IMR-90 (cell line): Measurements from ENCODE around the gene VASH1. TPM values are rescaled to one million over a fixed set of nuclear protein-coding genes. Genes with fewer than 3 reads are reported as not detected.
"Not testable (repeated sequence)": the region's sequence is repeated elsewhere in the genome, so short reads cannot be mapped to it uniquely, and the experiment has no call there.

ENCODE experiments used
- ATAC-seq: fragments of 200-7000 bp; cut with Tn5 transposase; 2 replicates; pipeline ENCODE4 v1.9.1; 2020; ENCODE audit warnings: low read depth, mild to moderate bottlenecking, moderate library complexity
- BruUV-seq: library from RNA; stranded (reverse); fragments of 400-500 nt; replicated peaks from 2 replicates; lab custom pipeline; 2021; lab: Mats Ljungman, UMichigan
- CTCF ChIA-PET: fragments of 300-600 bp; formaldehyde crosslinking; extraction: SDS; loops from one replicate; lab custom pipeline; 2021; ENCODE audit warnings: antibody characterized with exemption; lab: Yijun Ruan, JAX
- POLR2A ChIA-PET: fragments of 300-600 bp; sonication (Branson Sonifier 250); formaldehyde crosslinking; loops from one replicate; lab custom pipeline; 2022; ENCODE audit warnings: antibody characterized with exemption; ENCODE audit not compliant: unreplicated experiment; lab: Charles Lee
- DNase-seq: peaks from one replicate; pipeline ENCODE4 v3.0.0; 2013
- H2AFZ ChIP-seq: replicated peaks from 2 replicates; pipeline ENCODE3; 2013; ENCODE audit warnings: low read length, mild to moderate bottlenecking; ENCODE audit not compliant: poor library complexity
- H2AK5ac ChIP-seq: 2 replicates; pipeline ENCODE4 v1.6.1; 2013; ENCODE audit warnings: low read depth, low read length, inconsistent platforms
- H2AK9ac ChIP-seq: replicated peaks from 2 replicates; pipeline ENCODE3; 2013; ENCODE audit warnings: mild to moderate bottlenecking, low read depth, low read length, moderate library complexity; ENCODE audit not compliant: poor library complexity
- H2BK120ac ChIP-seq: 2 replicates; pipeline ENCODE4 v1.6.1; 2013; ENCODE audit warnings: low read depth, low read length, inconsistent platforms
- H2BK15ac ChIP-seq: 3 replicates; pipeline ENCODE4 v1.6.1; 2013; ENCODE audit warnings: low read depth, low read length, inconsistent platforms
- H2BK20ac ChIP-seq: 2 replicates; pipeline ENCODE4 v1.6.1; 2013; ENCODE audit warnings: low read depth, mild to moderate bottlenecking, inconsistent platforms, low read length, moderate library complexity
- H2BK5ac ChIP-seq: 2 replicates; pipeline ENCODE4 v1.6.1; 2013; ENCODE audit warnings: mild to moderate bottlenecking, low read depth, low read length, inconsistent platforms; ENCODE audit not compliant: poor library complexity, severe bottlenecking
- H3K14ac ChIP-seq: replicated peaks from 2 replicates; pipeline ENCODE4 v1.6.1; 2013; ENCODE audit warnings: low read depth, low read length, inconsistent platforms
- H3K18ac ChIP-seq: 2 replicates; pipeline ENCODE4 v1.6.1; 2013; ENCODE audit warnings: low read depth, low read length, control low read depth
- H3K23ac ChIP-seq: 2 replicates; pipeline ENCODE4 v1.6.1; 2013; ENCODE audit warnings: low read depth, low read length, inconsistent platforms
- H3K27ac ChIP-seq: 2 replicates; pipeline ENCODE4 v1.5.1; 2013; ENCODE audit warnings: mild to moderate bottlenecking, control low read depth, low read length; ENCODE audit not compliant: insufficient read depth
- H3K27me3 ChIP-seq: 2 replicates; pipeline ENCODE4 v1.6.1; 2013; ENCODE audit warnings: low read length; ENCODE audit not compliant: control insufficient read depth, insufficient read depth
- H3K36me3 ChIP-seq: 2 replicates; pipeline ENCODE4 v1.6.1; 2013; ENCODE audit warnings: low read length, mixed read lengths; ENCODE audit not compliant: control insufficient read depth, insufficient read depth
- H3K4ac ChIP-seq: 2 replicates; pipeline ENCODE4 v1.6.1; 2013; ENCODE audit warnings: low read depth, low read length, inconsistent platforms
- H3K4me1 ChIP-seq: 2 replicates; pipeline ENCODE4 v1.6.1; 2013; ENCODE audit warnings: low read length, mixed read lengths; ENCODE audit not compliant: control insufficient read depth, insufficient read depth
- H3K4me2 ChIP-seq: 2 replicates; pipeline ENCODE4 v1.6.1; 2013; ENCODE audit warnings: low read depth, mild to moderate bottlenecking, control low read depth, low read length, moderate library complexity
- H3K4me3 ChIP-seq: 2 replicates; pipeline ENCODE4 v1.5.1; 2013; ENCODE audit warnings: low read depth, mild to moderate bottlenecking, control low read depth, low read length, moderate library complexity; ENCODE audit not compliant: insufficient read depth
- H3K56ac ChIP-seq: 2 replicates; pipeline ENCODE4 v1.6.1; 2013; ENCODE audit warnings: low read length, inconsistent platforms; ENCODE audit not compliant: insufficient read depth; ENCODE audit errors: extremely low read depth
- H3K79me1 ChIP-seq, 2 experiments: 2 replicates each; pipeline ENCODE4 v1.6.1; 2013; ENCODE audit warnings: low read length in 2 of 2, inconsistent platforms in 1 of 2, low read depth in 1 of 2
- H3K9ac ChIP-seq: 2 replicates; pipeline ENCODE4 v1.6.1; 2013; ENCODE audit warnings: low read depth, low read length, control low read depth
- H3K9me1 ChIP-seq: 2 replicates; pipeline ENCODE4 v1.6.1; 2013; ENCODE audit warnings: low read length, inconsistent platforms; ENCODE audit not compliant: insufficient read depth
- H3K9me3 ChIP-seq: 2 replicates; pipeline ENCODE4 v1.6.1; 2013; ENCODE audit warnings: low read length; ENCODE audit not compliant: control insufficient read depth, insufficient read depth
- H4K20me1 ChIP-seq: 2 replicates; pipeline ENCODE4 v1.6.1; 2013; ENCODE audit warnings: low read length, inconsistent platforms; ENCODE audit not compliant: insufficient read depth
- H4K5ac ChIP-seq: 2 replicates; pipeline ENCODE4 v1.6.1; 2013; ENCODE audit warnings: mild to moderate bottlenecking, low read depth, low read length, control low read depth
- H4K8ac ChIP-seq, 2 experiments: 2 replicates each; pipeline ENCODE4 v1.6.1; 2013; ENCODE audit warnings: low read depth in 2 of 2, low read length in 2 of 2, control low read depth in 1 of 2, inconsistent platforms in 1 of 2
- H4K91ac ChIP-seq: 2 replicates; pipeline ENCODE4 v1.6.1; 2013; ENCODE audit warnings: low read depth, low read length, inconsistent platforms; ENCODE audit not compliant: insufficient read depth
- CHD1 ChIP-seq: IDR thresholded peaks from 2 replicates; pipeline ENCODE4 v1.6.1; 2012; ENCODE audit warnings: low read depth, low read length, improper control_type of control experiment
- SMC3 ChIP-seq: fragments of 150-350 bp; IDR thresholded peaks from 2 replicates; pipeline ENCODE4 v1.6.1; 2016; ENCODE audit warnings: low read depth, mild to moderate bottlenecking, antibody characterized with exemption, low read length, moderate library complexity
- WGBS, 2 experiments: methylation state at CpG; one replicate each; pipeline versions ENCODE4 v1.1.5 to v1.1.7; 2013; ENCODE audit warnings: missing lambda C conversion rate in 2 of 2; ENCODE audit not compliant: insufficient read length in 1 of 2; ENCODE audit errors: extremely low coverage in 2 of 2; 5-methylcytosine and 5-hydroxymethylcytosine counted together
- dilution Hi-C: fragments of 300-500 bp; cut with HindIII; formaldehyde crosslinking; loops from one replicate; pipeline ENCODE4 v1.14.3; 2018; ENCODE audit warnings: low sequenced_read_pairs; ENCODE audit not compliant: unreplicated experiment
- in situ Hi-C: fragments of 300-500 bp; cut with MboI; formaldehyde crosslinking; loops from 3 replicates; pipeline ENCODE4 v1.14.3; 2019; ENCODE audit warnings: low sequenced_read_pairs, inconsistent platforms, mixed read lengths
- intact Hi-C: fragments of 100-400 bp; cut with micrococcal nuclease; formaldehyde crosslinking; loops from 2 replicates; pipeline ENCODE4 v1.10.0; 2022
- polyA plus RNA-seq, 3 experiments: library from polyadenylated mRNA; depleted of rRNA; stranded (reverse); fragments of >200 nt; gene quantifications; 2 replicates each; pipeline ENCODE4 v1.2.3, GENCODE V29; 2012; ENCODE audit warnings: low replicate concordance in 1 of 3
- total RNA-seq: library from RNA; depleted of rRNA; stranded (reverse); fragments of >200 nt; gene quantifications from 2 replicates; pipeline ENCODE4 v1.2.3, GENCODE V29; 2012

VASH1 gene
- total and polyA plus RNA-seq, 2 of the 4 experiments (the other 2 are of a cell fraction), result 2.0 to 9.5 TPM

- no peak overlapping the region for H2AK5ac ChIP-seq
- no peak overlapping the region for H2BK15ac ChIP-seq
- H2BK5ac ChIP-seq, result no peak overlapping the region
- TF ChIP-seq SMC3 (no peak), CHD1 (no peak)
- intact Hi-C loops (no loop called here), dilution Hi-C loops (no loop called here), in situ Hi-C loops (no loop called here)
- H3K23ac ChIP-seq, result no peak overlapping the region
- H2AFZ ChIP-seq, result peak overlapping the region; percentile 70
- ChIA-PET POLR2A (no interaction called here), CTCF (interaction anchor here (0.8 kb wide), 1 partner anchor 10 kb away, joined by 5 read pairs; no protein-coding TSS in a partner anchor)
- WGBS, 2 experiments, result 17% methylated on average over 1 of the region's 3 CpGs; no CpG with 5 or more reads in 1 of the 2 experiments
- H3K27me3 ChIP-seq, result peaks cover 6% of the 10 kb centered on the region
- no peak overlapping the region for H3K9ac ChIP-seq
- H3K4me3 ChIP-seq, result no peak overlapping the region
- H3K36me3 ChIP-seq, result no peaks in the 10 kb centered on the region
- no peak overlapping the region for H2BK20ac ChIP-seq
- H3K56ac ChIP-seq, result no peak overlapping the region
- H3K27ac ChIP-seq, result no peak overlapping the region
- no peak overlapping the region for H3K14ac ChIP-seq
- no peak overlapping the region for H3K4me2 ChIP-seq
- H4K91ac ChIP-seq, result no peak overlapping the region
- no peak overlapping the region for H3K18ac ChIP-seq
- H3K4ac ChIP-seq, result no peak overlapping the region
- H3K9me1 ChIP-seq, result no peaks in the 10 kb centered on the region
- H2AK9ac ChIP-seq, result peak overlapping the region; percentile 26
- DNase-seq, result peak; percentile 38
- no peak overlapping the region for H4K5ac ChIP-seq
- BruUV-seq, result no TSS peak
- peak; percentile 65 for ATAC-seq
- no peaks in the 10 kb centered on the region for H4K20me1 ChIP-seq
- H3K79me1 ChIP-seq, result no peaks in the 10 kb centered on the region
- no peaks in the 10 kb centered on the region for H3K9me3 ChIP-seq
- no peak overlapping the region for H2BK120ac ChIP-seq
- H4K8ac ChIP-seq, result no peak overlapping the region
- H3K4me1 ChIP-seq, result no peaks in the 10 kb centered on the region
These were observed 40.9 kb upstream of the VASH1 start for GRCh38 chr14:76720382-76720813.

- POLR2A ChIA-PET, H3K36me3 ChIP-seq, H2AFZ ChIP-seq, H3K18ac ChIP-seq, BruUV-seq, H4K91ac ChIP-seq, H3K79me1 ChIP-seq, H3K9me1 ChIP-seq, H3K27ac ChIP-seq, H4K20me1 ChIP-seq, H3K4me1 ChIP-seq, H2BK15ac ChIP-seq, H2AK9ac ChIP-seq, H3K27me3 ChIP-seq, ATAC-seq, in situ Hi-C loops, H2BK120ac ChIP-seq, H2BK20ac ChIP-seq, H3K9me3 ChIP-seq, intact Hi-C loops, H3K4ac ChIP-seq, DNase-seq, H3K4me2 ChIP-seq, H2BK5ac ChIP-seq, dilution Hi-C loops, H3K14ac ChIP-seq, H3K9ac ChIP-seq, H4K8ac ChIP-seq, H4K5ac ChIP-seq, H3K23ac ChIP-seq, H3K4me3 ChIP-seq, H3K56ac ChIP-seq, H2AK5ac ChIP-seq: not testable (repeated sequence)
- WGBS, 2 experiments, result 86% methylated on average over 3 of the region's 11 CpGs; no CpG with 5 or more reads in 1 of the 2 experiments
- CTCF ChIA-PET, result interaction anchor here (1.1 kb wide), 1 partner anchor 11 kb away, joined by 4 read pairs; no protein-coding TSS in a partner anchor
These were observed 39.8 kb upstream of the VASH1 start for GRCh38 chr14:76721506-76721905.
